HG03097 (cell line): ENCODE results near the gene DEGS2.

ENCODE experiments used
- ATAC-seq: cut with Tn5 transposase; IDR thresholded peaks from one replicate; pipeline ENCODE4 v1.9.1; 2021; ENCODE audit not compliant: unreplicated experiment, low FRiP score

The DEGS2 gene

GRCh38 chr14:100102156-100102785 is 57.2 kb downstream of the DEGS2 start:
- no peak for ATAC-seq

DNA sequence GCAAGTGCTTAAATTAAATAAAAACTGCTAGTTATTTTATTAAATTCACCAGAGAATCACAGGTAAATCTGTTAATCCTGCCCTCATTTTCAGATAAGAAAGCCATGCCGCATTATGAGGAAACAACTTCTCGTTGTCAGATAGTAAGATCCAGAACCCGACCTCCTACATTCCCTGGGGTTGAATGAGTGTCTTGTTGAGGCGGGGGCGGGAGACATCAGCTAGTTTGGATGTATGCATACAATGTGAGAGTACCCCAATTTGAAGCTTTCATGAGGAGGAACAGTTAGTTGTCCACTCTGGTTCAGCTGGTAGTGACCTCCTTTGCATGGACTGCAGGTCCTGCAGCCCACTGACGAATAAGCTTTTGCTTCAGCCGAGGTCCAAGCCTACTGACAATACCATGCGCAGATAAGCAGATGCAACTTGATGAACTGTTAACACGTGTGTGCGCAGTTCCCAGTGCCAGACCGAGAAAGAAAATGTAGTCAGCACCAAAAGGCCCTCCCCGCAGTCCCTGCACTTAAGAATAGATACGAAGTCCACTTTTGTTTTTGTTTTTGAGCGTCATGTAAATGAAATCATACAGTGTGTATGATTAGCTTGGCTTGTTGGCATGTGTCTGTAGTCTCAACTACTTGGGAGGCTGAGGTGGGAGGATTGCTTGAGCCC is 59.3 kb downstream of the DEGS2 start:
- no peak for ATAC-seq

GRCh38 chr14:100098171-100098570 is 61.3 kb downstream of the DEGS2 start:
- ATAC-seq, result no peak

- ATAC-seq, result no peak
Measured at GRCh38 chr14:100096656-100097055, 62.8 kb downstream of the DEGS2 start.
